T-cell (primary cell): Measurements from ENCODE around the gene AXIN2. TPM values are rescaled to one million over a fixed set of nuclear protein-coding genes. Genes with fewer than 3 reads are reported as not detected.

ENCODE experiments used
- ATAC-seq, 4 experiments: fragments of 200-7000 bp in 3 of 4; fragments of 150-1000 bp in 1 of 4; cut with Tn5 transposase; replicated peaks in 1 of 4; 1 replicate in 3 of 4; 2 replicates in 1 of 4; pipeline ENCODE4 v1.10.0; 2021; ENCODE audit warnings: moderate library complexity in 3 of 4, mild to moderate bottlenecking in 2 of 4, moderate number of reproducible peaks in 1 of 4
- CTCF ChIA-PET, 2 donors: fragments of 300-600 bp; sonication (Branson Sonifier 250); formaldehyde crosslinking; loops; one replicate each; lab custom pipeline; 2022; ENCODE audit warnings: antibody characterized with exemption in 2 of 2; lab: Charles Lee
- POLR2A ChIA-PET, 2 donors: fragments of 300-600 bp; sonication (Branson Sonifier 250); formaldehyde crosslinking; loops; one replicate each; lab custom pipeline; 2022; ENCODE audit warnings: antibody characterized with exemption in 2 of 2; lab: Charles Lee
- DNase-seq, 35 experiments: peaks; one replicate each; pipeline versions ENCODE4 v3.0.0 to v3.0.0-alpha.2; 2013 to 2023
- H3K27ac ChIP-seq: one replicate; pipeline ENCODE4 v1.5.1; 2013; ENCODE audit warnings: low read length
- H3K27me3 ChIP-seq, 2 experiments: replicated peaks in 1 of 2; 1 replicate in 1 of 2; 2 replicates in 1 of 2; pipeline versions ENCODE4 v1.6.1 to v1.7.0; 2013; ENCODE audit warnings: low read length in 1 of 2, mixed read lengths in 1 of 2; ENCODE audit not compliant: control insufficient read depth in 2 of 2, insufficient read depth in 2 of 2; ENCODE audit errors: extremely low read depth in 1 of 2
- H3K36me3 ChIP-seq, 2 donors: 1 replicate in 1 of 2; 2 replicates in 1 of 2; pipeline versions ENCODE4 v1.6.1 to v1.7.0; 2013; ENCODE audit warnings: low read length in 1 of 2; ENCODE audit not compliant: control insufficient read depth in 2 of 2, insufficient read depth in 1 of 2; ENCODE audit errors: extremely low read depth in 1 of 2
- H3K4me1 ChIP-seq, 2 experiments: 1 replicate in 1 of 2; 2 replicates in 1 of 2; pipeline versions ENCODE4 v1.6.1 to v1.7.0; 2013; ENCODE audit warnings: low read length in 2 of 2, mixed read lengths in 1 of 2; ENCODE audit not compliant: insufficient read depth in 2 of 2, control insufficient read depth in 1 of 2; ENCODE audit errors: extremely low read depth in 1 of 2
- H3K4me3 ChIP-seq, 2 donors: 1 replicate in 1 of 2; 2 replicates in 1 of 2; pipeline versions ENCODE4 v1.5.1 to v1.7.0; 2013; ENCODE audit warnings: mild to moderate bottlenecking in 2 of 2, low read length in 1 of 2, moderate library complexity in 1 of 2; ENCODE audit not compliant: control insufficient read depth in 1 of 2; ENCODE audit errors: extremely low read depth in 1 of 2
- H3K9me3 ChIP-seq: 2 replicates; pipeline ENCODE4 v1.7.0; 2013
- H3K27ac Mint-ChIP-seq, 2 donors: one replicate each; pipeline ENCODE4 v1.8.0; 2020 to 2021; ENCODE audit warnings: mild to moderate bottlenecking in 2 of 2, mixed read lengths in 2 of 2
- H3K27me3 Mint-ChIP-seq, 2 donors: one replicate each; pipeline ENCODE4 v1.8.0; 2021 to 2022; ENCODE audit warnings: mixed read lengths in 2 of 2
- H3K36me3 Mint-ChIP-seq: one replicate; pipeline ENCODE4 v1.8.0; 2021; ENCODE audit warnings: mixed read lengths
- H3K4me1 Mint-ChIP-seq, 3 donors: one replicate each; pipeline ENCODE4 v1.8.0; 2020 to 2022; ENCODE audit warnings: mixed read lengths in 3 of 3, mild to moderate bottlenecking in 1 of 3
- H3K4me3 Mint-ChIP-seq, 3 donors: one replicate each; pipeline ENCODE4 v1.8.0; 2020 to 2022; ENCODE audit warnings: mild to moderate bottlenecking in 3 of 3, mixed read lengths in 3 of 3, moderate library complexity in 3 of 3
- H3K9me3 Mint-ChIP-seq, 3 donors: one replicate each; pipeline ENCODE4 v1.8.0; 2020 to 2022; ENCODE audit warnings: mixed read lengths in 3 of 3
- WGBS: methylation state at CpG from one replicate; pipeline ENCODE4 v1.1.5; 2013; ENCODE audit warnings: missing lambda C conversion rate; ENCODE audit not compliant: insufficient coverage; 5-methylcytosine and 5-hydroxymethylcytosine counted together
- total RNA-seq, 35 experiments: library from RNA in 6 of 35; stranded (reverse) in 6 of 35; fragments of 120-200 nt in 1 of 35; gene quantifications; one replicate each; pipeline versions ENCODE4 v1.2.1 to v1.2.4 and lab custom pipeline; 2013 to 2026

The AXIN2 gene
- total RNA-seq, 5 donors from 2014 or later (not counting 1 experiment from before 2014, with no cell fraction given), result 35.8 to 44.9 (median 40.2) TPM

DNA sequence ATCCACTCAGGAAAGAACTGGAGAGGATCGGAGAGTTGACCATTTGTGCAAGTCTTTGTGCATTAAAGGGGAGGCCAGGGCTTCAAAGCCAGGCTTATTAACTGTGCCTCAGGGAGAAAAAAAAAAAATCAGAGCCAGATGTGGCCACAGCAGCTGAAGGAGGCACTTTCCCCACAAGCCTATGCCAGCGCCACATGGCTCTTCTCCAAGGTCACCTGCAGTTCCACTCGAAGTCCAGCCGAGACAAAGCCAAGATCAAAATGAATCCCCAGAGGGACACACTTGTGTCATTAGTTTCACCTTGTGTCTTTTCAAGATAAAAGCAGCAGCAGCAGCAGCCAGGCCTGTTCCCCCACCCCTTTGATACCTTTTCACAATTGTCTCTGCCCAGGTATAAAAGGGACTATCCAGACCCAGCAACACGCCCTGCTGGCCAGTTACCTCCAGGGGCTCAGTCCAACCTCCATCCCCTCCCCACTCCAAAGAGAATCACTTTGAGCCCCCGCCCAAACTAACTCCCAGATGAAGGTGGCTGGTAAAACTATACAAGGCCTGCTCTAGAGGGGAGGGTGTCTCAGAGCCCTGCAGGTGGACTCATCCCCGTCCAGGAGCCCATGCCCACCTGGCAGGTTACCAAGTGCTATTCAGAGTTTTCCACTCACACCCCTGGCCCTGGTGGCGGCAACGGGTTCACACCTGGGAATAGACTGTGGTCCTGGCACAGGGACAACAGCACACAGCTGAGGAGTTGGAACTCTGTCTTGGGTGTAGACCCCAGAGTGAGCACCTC lies 29.2 kb downstream of the AXIN2 start:
- Mint-ChIP-seq H3K9me3 (no peaks in the 10 kb centered on the region), H3K27ac (peak overlapping the region; percentile 42 to 72), H3K4me1 (peaks cover 3 to 15% (median 10%) of the 10 kb centered on the region in 3 donors), H3K27me3 (no peaks in the 10 kb centered on the region), H3K36me3 (peaks cover 49% of the 10 kb centered on the region), H3K4me3 (no peak overlapping the region)
- ChIA-PET CTCF (no interaction called here), POLR2A (no interaction called here)
- WGBS, result 94% methylated on average over 6 of the region's 9 CpGs
- Histone ChIP-seq H3K4me3 (no peak overlapping the region), H3K27ac (no peak overlapping the region), H3K9me3 (no peaks in the 10 kb centered on the region), H3K4me1 (peaks cover 5 to 9% of the 10 kb centered on the region in 2 experiments), H3K36me3 (peaks cover 40 to 67% of the 10 kb centered on the region in 2 donors), H3K27me3 (no peaks in the 10 kb centered on the region)
- ATAC-seq (no peak), DNase-seq (no peak)

DNA sequence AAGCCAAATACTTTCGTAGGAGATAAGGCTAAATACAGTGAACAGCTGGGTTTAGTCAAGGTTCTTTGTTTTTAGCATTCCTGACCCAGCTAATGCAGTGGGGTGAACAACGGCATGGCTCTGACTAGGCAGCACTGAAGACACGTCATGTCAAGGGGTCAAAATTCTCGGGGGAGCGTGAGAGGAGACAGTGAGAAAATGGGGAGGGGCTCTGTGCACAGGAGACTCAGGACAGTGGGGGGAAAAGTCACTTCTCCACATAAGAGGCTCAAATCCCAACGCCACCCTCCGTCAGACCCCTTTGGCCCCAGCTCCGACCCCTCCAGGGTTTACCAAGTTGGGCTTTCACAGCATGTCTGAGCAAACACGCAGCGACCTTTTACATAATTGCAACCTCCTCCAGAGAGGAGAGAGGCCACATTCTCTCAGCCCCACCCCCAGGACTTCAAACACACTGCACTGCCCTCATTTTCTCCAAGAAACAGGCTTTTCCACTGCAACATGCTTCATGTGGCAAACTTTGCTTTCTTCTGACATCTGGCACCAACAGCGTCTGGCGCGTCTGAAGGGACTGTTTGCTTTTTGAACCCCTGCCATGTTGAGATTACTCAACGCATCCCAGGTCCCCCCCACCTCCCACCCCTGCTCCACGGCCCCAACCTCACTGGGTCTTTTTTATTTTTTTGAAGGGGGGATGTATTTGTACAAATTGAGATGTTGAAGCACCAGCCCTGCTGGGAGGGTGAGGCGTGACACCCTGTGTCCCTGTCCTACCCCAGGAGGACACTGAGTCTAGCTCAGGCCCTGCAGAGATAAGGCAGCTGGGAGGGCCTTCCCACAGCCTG lies 30.0 kb downstream of the AXIN2 start:
- H3K36me3 ChIP-seq, result peaks cover 36 to 59% of the 10 kb centered on the region in 2 donors
- H3K4me3 Mint-ChIP-seq, result no peak overlapping the region
- no peaks in the 10 kb centered on the region for H3K27me3 Mint-ChIP-seq
- WGBS, result 65% methylated on average over 12 of the region's 16 CpGs
- ChIA-PET POLR2A (interaction anchor here in 1 of 2 donors (0.6 kb wide), 1 partner anchor 8 kb away, joined by 3 read pairs; no protein-coding TSS in a partner anchor), CTCF (no interaction called here)
- no peaks in the 10 kb centered on the region for H3K27me3 ChIP-seq
- peaks cover 3 to 15% (median 10%) of the 10 kb centered on the region in 3 donors for H3K4me1 Mint-ChIP-seq
- no peak overlapping the region for H3K27ac ChIP-seq
- H3K9me3 ChIP-seq, result no peaks in the 10 kb centered on the region
- H3K36me3 Mint-ChIP-seq, result peaks cover 47% of the 10 kb centered on the region
- H3K27ac Mint-ChIP-seq, result peak overlapping the region; percentile 42 to 72
- no peaks in the 10 kb centered on the region for H3K9me3 Mint-ChIP-seq
- peaks cover 5 to 9% of the 10 kb centered on the region in 2 experiments for H3K4me1 ChIP-seq
- no peak overlapping the region for H3K4me3 ChIP-seq
- ATAC-seq, result peak in 1 of 4 experiments; percentile 60
- no peak for DNase-seq

DNA sequence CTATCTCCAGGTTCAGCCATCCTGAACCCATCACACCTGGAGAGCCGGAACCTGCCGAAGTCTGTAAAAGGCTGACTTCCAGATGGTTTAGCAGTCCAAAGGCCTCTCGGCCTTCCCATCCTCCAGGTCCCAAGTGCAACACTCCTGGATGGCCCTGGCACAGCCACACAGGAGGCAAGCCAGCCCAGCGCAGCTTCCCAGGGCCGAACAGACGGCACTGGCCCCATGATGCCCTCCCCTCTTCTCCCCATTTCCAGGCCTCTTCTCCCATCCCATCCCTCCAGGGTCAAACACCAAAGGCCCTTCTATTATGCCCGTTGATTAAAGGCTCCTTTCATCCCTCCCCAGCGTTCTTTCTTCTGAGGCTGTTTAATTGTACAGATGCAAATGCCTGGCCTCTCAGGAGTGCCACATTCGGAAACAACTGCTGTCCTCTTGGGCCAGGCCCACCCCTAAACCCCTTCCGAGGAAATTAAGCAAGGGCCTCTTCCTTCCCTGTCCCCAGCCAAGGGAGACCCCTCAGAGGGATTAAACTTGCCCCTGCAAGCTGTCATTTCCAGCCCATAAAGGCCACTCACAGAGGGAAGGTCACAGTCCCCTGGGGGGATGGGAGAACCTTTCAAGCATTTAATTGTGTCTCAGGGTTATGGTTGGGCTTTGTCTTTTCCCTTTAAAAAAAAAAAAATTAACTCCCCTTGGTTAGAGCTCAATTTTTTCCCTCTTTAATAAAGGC lies 30.8 kb downstream of the AXIN2 start:
- H3K27ac ChIP-seq, result no peak overlapping the region
- H3K4me1 ChIP-seq, result peaks cover 5 to 9% of the 10 kb centered on the region in 2 experiments
- CTCF ChIA-PET, result no interaction called here
- H3K36me3 ChIP-seq, result peaks cover 29 to 51% of the 10 kb centered on the region in 2 donors
- H3K9me3 ChIP-seq, result no peaks in the 10 kb centered on the region
- H3K4me3 ChIP-seq, result no peak overlapping the region
- Mint-ChIP-seq H3K4me1 (peaks cover 3 to 15% (median 12%) of the 10 kb centered on the region in 3 donors), H3K27me3 (no peaks in the 10 kb centered on the region), H3K9me3 (no peaks in the 10 kb centered on the region), H3K36me3 (peaks cover 40% of the 10 kb centered on the region), H3K27ac (peak overlapping the region; percentile 41 to 42), H3K4me3 (no peak overlapping the region)
- no peak for ATAC-seq
- no peak for DNase-seq
- no peaks in the 10 kb centered on the region for H3K27me3 ChIP-seq
- 86% methylated on average over 8 of the region's 10 CpGs for WGBS
- POLR2A ChIA-PET, result interaction anchor here in 1 of 2 donors (0.6 kb wide), 1 partner anchor 9 kb away, joined by 3 read pairs; no protein-coding TSS in a partner anchor

DNA sequence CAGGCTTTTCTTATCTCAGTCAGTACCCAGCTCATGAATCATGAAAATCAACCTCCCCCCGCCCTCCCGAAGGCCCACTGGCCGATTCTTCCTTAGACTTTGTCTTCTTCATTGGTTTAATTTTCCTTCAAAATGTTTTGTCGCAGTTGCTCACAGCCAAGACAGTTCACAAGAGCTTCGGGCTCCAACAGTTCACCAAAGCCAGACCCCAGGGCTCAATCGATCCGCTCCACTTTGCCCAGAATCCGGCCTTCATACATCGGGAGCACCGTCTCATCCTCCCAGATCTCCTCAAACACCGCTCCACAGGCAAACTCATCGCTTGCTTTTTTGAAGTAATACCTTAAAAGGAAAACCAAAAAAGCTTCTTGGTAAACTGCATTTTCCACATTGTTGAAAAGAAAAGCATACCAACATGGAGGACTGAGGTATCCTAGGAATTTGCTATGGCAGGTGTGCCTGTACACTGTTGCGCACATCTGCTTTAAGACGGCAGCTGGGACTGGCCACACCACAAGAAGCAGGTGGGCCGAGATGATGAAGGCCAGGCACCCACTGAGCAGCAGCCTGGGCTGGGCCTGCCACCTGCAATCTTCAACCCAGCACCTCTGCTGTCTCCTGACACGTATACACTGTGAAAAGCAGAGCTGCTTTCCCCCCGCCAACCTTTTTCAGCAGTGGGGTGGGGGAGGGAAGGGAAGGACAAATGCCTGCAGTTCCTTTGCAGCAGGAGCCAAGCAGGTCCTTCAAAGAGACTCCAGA lies 31.5 kb downstream of the AXIN2 start:
- Mint-ChIP-seq H3K36me3 (peaks cover 34% of the 10 kb centered on the region), H3K27ac (peak overlapping the region; percentile 65 to 69), H3K9me3 (no peaks in the 10 kb centered on the region), H3K27me3 (no peaks in the 10 kb centered on the region), H3K4me1 (peaks cover 3 to 15% (median 14%) of the 10 kb centered on the region in 3 donors), H3K4me3 (no peak overlapping the region)
- POLR2A ChIA-PET, result no interaction called here
- H3K9me3 ChIP-seq, result no peaks in the 10 kb centered on the region
- peaks cover 5 to 11% of the 10 kb centered on the region in 2 experiments for H3K4me1 ChIP-seq
- CTCF ChIA-PET, result no interaction called here
- no peak overlapping the region for H3K4me3 ChIP-seq
- 84% methylated on average over 15 of the region's 17 CpGs for WGBS
- DNase-seq (no peak), ATAC-seq (peak in 1 of 4 experiments; percentile 21)
- H3K27ac ChIP-seq, result no peak overlapping the region
- H3K27me3 ChIP-seq, result no peaks in the 10 kb centered on the region
- peaks cover 27 to 43% of the 10 kb centered on the region in 2 donors for H3K36me3 ChIP-seq

- CTCF ChIA-PET, result no interaction called here
- no peak overlapping the region for H3K4me3 Mint-ChIP-seq
- H3K36me3 Mint-ChIP-seq, result peaks cover 32% of the 10 kb centered on the region
- no peak for ATAC-seq
- 88% methylated on average over 3 of the region's 7 CpGs for whole genome bisulfite sequencing
- H3K9me3 Mint-ChIP-seq, result no peaks in the 10 kb centered on the region
- Histone ChIP-seq H3K4me1 (peaks cover 5 to 18% of the 10 kb centered on the region in 2 experiments), H3K27me3 (no peaks in the 10 kb centered on the region), H3K9me3 (no peaks in the 10 kb centered on the region), H3K36me3 (peaks cover 24 to 37% of the 10 kb centered on the region in 2 donors), H3K27ac (no peak overlapping the region), H3K4me3 (no peak overlapping the region)
- no peak for DNase-seq
- peaks cover 7 to 21% (median 21%) of the 10 kb centered on the region in 3 donors for H3K4me1 Mint-ChIP-seq
- POLR2A ChIA-PET, result no interaction called here
- peak overlapping the region; percentile 19 to 71 for H3K27ac Mint-ChIP-seq
- no peaks in the 10 kb centered on the region for H3K27me3 Mint-ChIP-seq
These were observed 32.3 kb downstream of the AXIN2 start for GRCh38 chr17:65529040-65529633.
